HG03565 (cell line): ENCODE results near the gene TLX1.

Experiments
- ATAC-seq: cut with Tn5 transposase; IDR thresholded peaks from one replicate; pipeline ENCODE4 v1.9.1; 2021; ENCODE audit warnings: mild to moderate bottlenecking, moderate library complexity; ENCODE audit not compliant: unreplicated experiment

TLX1 gene

DNA sequence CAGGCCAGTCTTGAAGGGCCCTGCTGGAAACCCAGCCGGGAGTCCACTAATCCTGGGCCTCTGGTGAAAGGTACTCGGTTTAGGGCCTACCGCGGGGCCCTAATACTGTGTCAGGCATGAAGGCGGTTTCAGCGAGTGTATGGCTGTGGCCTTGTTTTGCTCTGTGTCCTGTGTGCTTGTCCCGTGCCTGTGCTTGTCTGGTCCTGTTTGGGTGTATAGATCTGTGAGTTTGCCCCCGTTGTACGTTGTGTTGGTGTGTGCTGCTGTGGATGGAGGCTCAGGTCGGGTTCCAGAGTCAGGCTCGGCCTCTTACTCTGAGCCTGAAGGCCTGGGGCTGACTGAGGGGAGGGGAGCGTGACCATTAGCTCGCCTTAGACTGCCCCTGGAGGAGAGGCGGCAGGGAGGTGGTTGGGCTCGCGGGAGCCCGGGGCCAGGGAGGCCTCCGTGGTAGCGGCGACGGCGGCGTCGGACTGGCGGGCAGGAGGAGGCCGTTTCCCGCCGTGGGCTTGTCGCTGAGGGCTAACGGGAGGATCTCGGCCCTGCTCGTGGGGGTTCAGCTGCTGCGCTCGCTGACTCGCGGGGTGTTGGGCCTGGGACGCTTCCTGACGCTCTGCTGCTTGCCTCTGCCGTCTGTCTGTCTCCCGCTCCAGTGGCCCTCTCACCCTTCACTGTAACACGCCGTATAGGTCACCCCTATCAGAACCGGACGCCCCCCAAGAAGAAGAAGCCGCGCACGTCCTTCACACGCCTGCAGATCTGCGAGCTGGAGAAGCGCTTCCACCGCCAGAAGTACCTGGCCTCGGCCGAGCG lies 2.6 kb downstream of the TLX1 start:
- ATAC-seq = no peak

DNA sequence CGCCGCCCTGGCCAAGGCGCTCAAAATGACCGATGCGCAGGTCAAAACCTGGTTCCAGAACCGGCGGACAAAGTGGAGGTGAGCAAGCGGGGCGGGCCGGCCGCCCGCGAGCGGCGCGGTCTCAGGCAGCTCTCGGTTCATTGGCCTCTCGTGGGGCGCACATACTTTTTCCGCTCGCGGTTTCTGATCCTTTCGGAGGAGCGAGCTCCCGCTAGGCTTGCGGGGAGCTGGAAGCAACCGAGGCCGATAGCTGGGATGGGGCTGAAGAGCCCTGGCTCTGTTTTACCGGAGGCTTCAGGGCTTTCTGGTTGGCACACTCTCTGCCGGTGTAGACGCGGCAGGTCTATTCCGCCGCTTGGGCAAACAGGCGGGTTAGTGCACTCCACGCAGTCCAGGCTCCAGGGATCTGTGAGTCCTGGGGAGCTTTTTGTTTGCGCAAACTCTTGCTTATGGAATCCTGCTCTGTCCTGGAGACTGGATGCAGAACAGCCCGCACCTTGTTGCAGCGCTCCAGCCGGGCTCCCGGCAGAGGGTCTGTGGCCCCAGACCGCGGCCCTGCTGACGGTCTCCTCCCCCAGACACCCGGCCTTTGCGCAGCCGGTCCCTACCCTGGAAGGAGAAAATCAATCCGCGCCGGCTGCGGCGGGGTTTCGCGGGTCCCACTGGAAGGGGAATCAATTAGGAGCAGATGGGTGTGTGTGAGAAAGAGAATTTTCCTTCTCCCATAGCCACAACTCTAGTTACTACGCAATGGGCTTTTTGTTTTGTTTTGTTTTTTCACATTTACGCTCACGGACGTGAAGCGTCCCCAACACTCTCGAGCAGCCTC lies 3.4 kb downstream of the TLX1 start:
- ATAC-seq = no peak

DNA sequence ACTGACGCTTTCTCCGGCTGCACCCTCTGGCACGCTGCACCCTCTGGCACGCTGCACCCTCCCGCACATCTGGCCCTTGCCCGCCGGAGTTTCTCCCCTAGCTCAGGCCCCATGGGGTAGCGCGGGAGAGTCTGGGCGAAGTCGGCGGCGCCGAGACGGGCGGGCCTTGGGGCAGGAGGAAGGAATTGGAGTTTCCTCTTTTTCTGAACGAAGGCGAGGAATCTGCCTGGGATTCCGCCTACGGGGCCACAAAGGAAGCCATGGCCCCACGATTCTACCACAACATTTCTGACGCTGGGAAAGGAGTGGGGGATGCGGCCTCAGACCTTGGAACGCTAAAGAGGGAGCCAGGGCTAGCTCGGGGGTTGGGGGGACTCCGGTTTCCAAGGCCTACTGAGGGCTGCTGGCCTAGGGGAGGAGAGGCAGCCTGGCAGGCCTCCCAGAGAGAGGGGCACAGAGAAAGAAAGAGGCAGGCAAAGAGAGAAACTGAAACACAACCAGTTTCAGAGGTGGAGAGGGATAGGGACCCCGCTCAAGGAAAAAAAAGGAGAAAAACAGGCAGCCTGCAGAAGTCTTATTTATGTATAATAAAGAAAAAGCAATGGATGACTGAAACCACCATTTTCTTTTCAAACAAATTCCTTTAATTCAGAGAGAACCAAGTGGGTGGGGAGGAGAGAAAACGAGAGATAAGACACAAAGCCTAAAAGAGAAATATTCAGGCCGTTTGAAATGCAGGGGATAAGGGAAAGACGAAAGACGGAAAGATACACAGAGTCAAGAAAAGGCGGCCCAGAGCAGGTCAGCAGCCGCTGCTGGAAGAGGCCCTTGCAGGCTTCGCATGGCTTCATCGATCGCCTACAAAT lies 4.3 kb downstream of the TLX1 start:
- ATAC-seq = no peak

DNA sequence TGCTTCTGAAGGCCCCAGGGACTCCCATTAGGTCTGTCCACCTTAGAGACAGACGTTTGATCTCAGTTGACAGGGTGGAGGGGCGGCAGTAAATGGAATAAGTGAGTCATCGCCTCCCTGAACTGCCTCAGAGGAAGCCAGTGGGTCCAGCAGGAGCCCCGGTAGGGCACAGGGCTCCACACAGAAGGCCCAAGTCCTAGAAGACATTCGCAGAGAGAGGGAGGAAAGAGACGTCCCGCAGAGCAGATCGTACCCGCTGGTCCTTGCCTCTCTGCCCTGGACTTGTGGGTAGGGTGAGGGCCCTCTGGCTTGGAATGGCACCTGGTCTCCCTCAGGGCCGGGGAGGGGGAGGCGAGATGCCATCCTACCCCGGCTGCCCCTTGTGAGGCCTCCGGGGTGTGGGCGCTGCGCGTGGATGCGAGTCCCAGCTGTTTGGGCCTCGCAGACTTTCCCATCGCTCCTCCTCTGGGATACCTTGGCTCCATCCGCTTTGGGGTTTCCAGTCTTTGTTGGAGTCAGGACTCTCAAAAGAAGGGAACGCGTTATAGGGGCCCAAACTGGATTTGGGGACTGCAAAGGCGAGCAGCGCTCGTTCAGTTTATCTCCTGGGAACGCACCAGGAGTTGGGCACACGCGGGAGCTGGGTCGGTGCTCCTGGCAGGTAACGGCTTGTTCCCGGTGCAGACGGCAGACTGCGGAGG lies 5.1 kb downstream of the TLX1 start:
- no peak for ATAC-seq

DNA sequence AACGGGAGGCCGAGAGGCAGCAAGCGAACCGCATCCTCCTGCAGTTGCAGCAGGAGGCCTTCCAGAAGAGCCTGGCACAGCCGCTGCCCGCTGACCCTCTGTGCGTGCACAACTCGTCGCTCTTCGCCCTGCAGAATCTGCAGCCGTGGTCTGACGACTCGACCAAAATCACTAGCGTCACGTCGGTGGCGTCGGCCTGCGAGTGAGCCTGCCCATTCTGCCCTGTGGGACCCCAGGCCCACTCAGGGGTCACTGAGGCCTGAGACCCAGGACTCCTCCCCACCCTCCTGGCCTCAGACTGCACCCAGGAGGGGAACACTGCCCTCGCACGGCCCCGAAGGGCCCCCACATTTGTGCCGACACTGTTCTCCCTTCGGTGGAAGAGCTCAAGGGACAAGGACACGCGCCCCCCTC lies 5.6 kb downstream of the TLX1 start:
- no peak for ATAC-seq

DNA sequence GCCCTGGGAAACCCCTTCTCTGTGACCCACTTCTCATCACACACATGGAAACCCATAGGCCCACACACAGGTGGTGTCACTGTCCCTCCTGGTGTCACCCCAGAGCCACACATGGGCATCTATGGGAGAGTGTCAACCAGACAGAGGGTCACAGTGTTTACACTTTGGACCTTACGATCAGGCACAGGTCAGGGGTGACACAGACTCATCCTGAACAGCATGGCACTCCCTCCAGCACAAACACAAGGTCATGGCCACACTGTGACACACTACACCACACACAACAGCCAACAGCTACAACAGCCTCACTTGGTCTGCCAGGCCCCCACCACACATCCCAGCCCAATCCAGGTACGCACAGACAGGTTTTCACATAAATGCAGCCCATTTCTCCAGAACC lies 6.2 kb downstream of the TLX1 start:
- no peak for ATAC-seq

DNA sequence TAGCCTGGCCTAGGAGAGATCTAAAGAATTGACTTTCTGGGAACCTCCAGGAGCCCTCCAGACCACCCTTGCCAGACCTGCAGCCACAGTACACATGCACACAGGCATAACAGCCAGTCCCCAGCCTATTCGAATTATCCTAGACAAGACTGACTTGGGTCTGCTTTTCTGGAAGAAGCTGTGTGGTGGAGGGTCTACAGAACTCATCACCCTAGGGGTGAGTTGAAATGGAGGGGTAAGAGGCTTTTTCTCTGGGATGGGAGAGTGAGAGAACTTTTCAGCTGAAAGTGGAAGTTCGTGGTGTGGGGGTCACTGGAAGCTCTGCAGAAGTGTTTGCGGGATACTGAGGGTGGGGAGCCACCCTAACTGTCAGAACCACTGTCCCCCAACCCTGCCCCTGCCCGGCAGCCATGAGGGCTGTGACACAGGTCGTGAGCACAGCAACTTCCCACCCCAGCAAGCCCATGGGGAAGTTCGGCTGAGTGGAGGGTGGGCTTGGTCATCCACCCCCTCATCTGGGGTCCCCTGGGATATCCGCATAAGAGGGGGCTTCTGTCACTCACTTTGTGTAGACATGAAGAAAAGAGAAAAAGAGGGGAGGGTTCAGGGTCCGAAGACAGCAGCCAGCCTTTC lies 7.8 kb downstream of the TLX1 start:
- ATAC-seq = no peak

DNA sequence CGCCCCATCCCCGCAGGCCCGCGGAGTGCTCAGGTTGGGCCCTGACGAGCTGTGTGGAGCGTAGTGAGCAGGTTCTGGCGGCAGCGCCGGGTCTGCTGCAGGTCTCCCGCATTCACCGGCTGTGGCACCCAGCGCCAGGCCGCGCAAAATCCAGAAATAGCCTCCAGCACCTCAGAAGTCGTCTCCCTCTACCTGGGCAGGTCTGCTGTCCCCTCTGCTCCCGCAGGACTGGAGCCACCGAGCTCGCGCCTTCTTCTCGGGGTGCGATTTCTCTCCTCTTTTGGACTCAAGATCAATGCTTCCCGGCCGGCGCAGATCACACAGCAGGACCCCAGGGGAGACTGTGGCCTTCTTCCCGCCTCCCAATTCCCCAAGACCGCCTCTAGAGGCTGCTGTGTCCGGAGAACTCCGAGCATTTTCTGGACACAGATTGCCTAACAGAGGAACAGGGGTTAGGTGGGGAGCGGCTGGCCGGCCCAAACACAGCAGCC lies 8.4 kb downstream of the TLX1 start:
- no peak for ATAC-seq

DNA sequence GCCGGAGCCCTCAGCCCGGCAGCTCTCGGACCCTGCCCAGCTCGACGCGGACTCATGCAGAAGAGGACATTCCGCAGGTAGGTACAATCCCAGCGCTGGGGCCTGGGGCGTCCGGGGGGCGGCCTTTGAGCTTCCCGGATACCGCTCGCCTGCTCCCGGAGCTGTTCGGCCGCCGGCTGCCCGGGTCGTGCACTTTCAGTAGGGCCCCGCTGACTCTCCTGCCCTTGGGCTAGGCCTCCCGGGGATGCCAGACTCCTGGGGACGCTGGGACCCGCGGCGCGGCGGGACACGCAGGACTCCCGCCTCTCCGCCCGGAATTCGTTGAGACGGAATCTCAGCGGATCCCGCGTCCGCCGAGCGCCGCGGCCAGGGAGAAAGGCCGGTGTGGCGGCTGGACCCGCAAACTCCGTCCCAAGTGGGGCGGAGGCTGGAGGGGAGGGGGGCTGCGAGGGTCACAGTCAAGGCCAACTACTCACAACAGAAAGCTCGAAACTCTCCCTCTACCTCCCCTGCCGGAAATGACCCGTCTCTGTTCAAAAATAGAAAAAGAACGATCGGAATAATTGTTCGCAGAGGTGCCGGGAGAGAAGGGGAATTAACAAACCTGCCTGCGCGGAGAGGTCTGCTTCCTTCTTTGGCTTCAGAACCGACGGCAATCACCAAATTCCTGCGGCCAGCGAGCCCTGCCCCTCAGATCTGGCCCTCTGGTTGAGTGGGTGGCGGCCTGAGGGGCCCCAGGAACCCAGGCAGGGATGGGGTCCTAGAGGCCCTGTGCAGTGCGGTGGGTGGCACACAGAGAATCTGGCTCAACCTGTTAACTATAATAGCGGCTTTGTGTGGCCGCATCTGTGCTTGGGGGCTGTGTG lies 9.2 kb downstream of the TLX1 start:
- ATAC-seq = no peak

DNA sequence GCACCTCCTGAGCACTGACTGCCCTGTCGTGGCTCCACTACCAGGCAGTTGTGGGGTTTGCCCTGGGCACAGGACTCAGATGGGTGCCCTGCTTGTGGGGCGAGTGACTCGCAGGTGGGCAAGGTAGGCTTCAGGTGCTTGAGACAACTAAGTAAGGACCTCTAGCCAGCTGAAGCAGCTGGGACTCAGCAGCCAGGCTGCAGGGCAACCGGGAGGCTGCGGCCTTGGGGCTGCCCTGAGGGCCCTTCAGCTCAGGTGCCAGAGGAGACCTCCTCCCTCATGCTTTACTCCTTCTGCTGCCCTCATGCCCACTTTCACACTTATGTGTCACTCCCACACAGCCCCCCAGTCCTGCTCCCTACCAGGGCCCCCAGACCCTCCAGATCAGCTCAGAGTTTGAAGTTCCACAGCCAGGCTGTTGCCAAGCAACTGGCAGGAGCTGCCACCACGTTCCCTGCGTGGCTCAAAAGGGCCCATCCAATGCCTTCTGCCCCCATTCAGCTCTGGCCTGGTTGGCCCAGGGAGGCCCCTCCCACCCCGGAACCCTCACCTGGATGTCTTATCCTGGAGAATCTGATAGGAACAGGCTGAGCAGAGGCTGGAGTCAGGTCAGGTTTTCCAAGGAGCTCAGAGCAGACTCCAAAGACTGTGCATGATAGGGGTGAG lies 10.0 kb downstream of the TLX1 start:
- ATAC-seq = no peak

DNA sequence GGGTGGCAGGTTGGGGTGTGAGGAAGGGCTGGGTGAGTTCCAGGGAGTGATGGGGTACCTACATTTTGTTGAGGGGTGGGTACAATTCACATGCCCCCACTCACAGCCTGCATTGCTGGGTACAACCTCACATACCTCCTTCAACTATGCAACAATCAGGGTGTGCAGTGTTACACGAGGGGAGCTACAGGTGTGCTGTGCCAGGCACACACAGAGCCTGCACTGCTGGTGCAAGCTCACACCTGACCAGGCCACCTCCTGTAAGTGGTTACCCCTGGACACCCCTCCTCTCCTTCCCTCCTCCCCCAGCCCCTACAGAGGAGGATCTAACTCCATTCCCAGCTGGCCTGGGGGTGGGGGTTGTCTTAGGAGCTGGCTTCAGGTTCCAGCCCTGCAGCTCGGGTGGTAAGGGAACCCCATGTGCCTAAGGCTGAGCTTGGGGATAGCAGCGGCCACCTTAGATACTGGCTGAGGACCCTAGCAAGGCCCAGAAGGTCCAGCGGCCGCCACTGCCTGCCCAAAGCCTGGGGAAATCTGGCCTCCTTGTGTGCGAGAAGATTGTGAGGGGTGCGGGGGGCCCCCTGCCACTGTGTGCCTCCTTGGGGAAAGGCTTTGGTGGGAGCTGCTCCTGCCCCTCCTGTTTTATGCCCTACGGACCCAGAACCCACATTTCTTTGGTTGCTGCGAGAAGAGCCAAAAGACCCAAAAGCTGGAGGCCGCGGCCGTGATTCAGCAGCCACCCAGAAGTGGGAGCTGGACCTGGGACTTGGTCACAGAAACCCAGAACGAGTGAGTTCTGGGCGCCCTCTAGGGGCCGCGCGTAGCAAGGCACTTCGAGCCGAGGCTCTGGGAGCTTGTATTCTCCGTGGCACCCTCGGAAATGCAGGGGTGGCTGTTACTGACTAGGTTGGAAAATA lies 10.8 kb downstream of the TLX1 start:
- ATAC-seq = no peak

DNA sequence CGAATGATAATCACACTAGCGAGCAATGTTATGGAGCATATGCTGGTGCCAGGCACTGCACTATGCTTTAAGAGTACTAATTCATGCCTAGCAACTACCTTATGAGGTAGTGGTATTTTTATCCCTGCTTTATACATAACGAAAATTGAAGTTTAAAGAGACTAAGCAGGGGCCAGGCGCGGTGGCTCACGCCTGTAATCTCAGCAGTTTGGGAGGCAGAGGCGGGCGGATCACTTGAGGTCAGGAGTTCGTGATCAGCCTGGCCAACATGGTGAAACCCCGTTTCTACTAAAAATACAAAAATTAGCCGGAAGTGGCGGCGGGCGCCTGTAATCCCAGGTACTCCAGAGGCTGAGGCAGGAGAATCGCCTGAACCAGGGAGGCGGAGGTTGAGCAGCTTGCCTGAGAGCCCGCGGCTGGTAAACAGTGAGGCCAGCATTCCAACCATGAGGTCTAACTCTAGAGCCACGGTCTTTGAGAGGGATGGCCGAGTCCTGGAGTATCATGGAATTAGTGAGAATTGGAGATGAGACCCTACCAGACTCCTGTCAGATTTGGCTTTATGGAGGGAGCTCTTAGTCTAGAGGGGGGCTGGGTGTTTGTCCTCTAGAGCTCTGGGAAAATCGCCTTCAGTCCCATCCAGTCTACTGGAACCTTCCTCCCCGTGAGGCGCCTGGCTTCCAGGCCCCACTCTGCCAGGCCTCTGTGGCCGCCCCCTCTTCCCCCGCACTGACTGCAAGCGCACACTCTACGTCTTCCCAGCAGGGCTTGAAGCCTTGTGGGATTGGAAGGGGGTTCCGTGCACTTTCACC lies 11.6 kb downstream of the TLX1 start:
- ATAC-seq = no peak

DNA sequence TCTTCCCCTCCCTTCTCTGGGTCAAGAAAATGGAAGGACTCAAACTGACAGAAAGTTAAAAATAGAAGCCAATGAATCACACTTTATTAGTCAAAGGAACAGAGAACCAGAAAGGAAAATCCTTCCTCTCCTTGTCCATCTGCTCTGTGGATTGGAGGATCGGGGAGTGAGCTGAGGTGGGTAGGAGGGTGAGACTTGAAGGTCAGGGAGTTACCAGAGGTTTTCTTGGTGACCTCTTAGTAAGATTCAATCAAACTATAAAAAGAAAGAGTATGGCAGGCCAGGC lies 12.2 kb downstream of the TLX1 start:
- ATAC-seq = no peak

DNA sequence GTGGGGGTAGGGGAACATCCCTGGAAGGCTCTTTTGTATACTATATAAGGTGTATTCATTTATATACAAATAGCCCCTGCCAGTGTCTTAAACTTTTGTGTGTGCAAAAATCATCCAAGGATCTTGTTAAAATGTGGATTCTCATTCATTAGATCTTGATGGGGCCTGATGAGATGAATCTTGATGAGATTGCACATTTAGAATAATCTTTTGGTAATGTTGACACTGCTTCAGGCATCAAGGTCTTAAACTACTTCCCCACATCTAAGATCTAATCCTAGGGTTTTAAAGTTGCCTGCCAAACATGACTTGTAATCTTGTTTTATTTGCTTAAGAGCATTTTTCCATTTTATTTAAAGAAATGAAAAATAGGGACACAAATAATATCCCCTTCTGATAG lies 13.0 kb downstream of the TLX1 start:
- no peak for ATAC-seq

DNA sequence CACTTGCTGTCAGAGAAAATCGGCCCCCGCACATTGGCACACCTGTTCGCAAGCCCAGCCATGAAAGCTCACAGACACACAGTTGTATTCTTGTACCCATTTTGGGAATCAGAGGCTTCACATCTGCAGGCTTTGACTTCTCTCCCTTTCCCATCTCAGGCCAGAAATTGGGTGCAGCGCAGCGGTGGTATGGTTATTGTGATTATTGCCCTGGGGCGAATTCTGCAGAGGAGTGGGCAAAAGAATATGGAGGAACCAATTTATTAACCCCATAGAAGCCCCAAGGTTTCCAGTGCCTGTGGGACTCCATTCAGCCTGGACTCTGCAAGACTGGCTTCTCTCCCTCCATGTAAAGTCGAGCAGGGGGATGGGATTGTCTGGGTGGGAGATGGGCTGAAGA lies 14.0 kb downstream of the TLX1 start:
- no peak for ATAC-seq

DNA sequence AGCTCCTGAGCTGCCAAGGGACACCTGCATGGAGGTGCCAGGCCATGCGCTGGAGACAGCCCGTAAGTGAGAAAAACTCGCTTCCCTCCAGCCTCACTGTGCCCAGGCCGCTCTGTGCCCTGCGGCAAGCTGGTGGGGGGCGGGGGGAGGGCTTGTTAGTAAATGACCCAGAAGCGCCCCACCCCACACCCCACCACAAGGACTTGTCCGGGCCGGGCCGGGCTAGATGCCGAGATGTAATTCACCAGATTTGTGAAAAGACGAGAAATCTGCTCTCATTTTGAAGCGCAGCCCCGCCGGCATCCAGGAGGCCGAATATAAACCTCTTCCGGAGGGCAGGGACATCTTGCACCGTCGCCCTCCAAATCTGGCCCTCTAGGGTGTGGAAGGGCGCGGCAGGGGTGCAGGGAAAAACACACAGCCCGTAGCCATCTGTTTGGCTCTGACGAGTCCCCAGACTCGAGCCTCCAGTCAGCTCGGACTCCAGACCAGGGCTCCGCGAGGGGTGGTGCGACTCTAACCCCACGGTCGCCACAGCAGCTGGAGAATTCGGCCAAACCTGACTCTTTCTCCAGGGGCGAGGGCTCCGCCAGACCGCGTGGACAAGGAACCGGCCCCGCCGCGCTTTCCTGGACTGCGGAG lies 14.8 kb downstream of the TLX1 start:
- no peak for ATAC-seq
